ENCODE measurements around the gene PRPF6. TPM values are rescaled to one million over a fixed set of nuclear protein-coding genes. Genes with fewer than 3 reads are reported as not detected.

The PRPF6 gene
- total RNA-seq, 1 donor from 2014 or later = 81.5 TPM

DNA sequence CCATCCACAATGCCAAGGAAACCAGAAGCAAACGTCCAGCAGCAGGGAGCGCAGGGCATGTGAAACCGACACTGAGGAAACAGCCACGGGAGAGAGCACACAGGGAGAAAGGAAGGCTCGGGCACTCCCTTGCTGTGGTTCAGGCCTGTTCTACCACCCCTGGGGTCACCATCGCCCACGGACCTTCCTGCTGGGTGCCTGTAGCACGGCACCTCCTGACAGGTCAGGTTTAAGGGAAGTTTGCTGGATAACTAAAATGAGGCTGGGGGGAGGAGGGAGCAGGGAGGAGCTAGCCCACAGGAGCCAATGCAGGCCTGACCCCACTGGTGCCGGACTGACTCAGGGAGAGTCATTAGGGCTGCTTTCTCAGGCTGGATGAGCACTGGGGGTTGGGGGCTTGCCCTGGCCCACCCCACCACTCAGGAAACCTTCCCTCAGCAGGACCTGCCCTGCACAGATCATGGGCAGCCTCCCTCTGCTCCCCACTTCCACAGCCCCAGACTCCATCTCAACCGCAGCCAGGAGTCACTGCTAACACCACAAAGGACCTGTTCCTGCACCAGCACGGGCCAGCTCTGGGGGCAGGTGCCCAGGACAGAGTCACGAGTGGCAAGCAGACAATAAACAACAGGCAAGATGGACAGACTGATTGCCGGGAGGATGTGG lies 27.0 kb upstream of the PRPF6 start:
- TF ChIP-seq, protein P1, sequence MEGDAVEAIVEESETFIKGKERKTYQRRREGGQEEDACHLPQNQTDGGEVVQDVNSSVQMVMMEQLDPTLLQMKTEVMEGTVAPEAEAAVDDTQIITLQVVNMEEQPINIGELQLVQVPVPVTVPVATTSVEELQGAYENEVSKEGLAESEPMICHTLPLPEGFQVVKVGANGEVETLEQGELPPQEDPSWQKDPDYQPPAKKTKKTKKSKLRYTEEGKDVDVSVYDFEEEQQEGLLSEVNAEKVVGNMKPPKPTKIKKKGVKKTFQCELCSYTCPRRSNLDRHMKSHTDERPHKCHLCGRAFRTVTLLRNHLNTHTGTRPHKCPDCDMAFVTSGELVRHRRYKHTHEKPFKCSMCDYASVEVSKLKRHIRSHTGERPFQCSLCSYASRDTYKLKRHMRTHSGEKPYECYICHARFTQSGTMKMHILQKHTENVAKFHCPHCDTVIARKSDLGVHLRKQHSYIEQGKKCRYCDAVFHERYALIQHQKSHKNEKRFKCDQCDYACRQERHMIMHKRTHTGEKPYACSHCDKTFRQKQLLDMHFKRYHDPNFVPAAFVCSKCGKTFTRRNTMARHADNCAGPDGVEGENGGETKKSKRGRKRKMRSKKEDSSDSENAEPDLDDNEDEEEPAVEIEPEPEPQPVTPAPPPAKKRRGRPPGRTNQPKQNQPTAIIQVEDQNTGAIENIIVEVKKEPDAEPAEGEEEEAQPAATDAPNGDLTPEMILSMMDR (conservative IDR thresholded peaks at IDR 0.05) = no peak
- Mint-ChIP-seq H3K4me1 (peaks cover 29% of the 10 kb centered on the region), H3K27ac (ENCODE audit: unreplicated experiment) (peak overlapping the region; percentile 59), H3K4me3 (peak overlapping the region; percentile 88), H3K9me3 (no peaks in the 10 kb centered on the region), H3K27me3 (ENCODE audit: low read depth) (peaks cover 1% of the 10 kb centered on the region), H3K36me3 (ENCODE audit: low read depth) (no peaks in the 10 kb centered on the region)
- no peak for DNase-seq (ENCODE audit: low read depth, low spot score)

DNA sequence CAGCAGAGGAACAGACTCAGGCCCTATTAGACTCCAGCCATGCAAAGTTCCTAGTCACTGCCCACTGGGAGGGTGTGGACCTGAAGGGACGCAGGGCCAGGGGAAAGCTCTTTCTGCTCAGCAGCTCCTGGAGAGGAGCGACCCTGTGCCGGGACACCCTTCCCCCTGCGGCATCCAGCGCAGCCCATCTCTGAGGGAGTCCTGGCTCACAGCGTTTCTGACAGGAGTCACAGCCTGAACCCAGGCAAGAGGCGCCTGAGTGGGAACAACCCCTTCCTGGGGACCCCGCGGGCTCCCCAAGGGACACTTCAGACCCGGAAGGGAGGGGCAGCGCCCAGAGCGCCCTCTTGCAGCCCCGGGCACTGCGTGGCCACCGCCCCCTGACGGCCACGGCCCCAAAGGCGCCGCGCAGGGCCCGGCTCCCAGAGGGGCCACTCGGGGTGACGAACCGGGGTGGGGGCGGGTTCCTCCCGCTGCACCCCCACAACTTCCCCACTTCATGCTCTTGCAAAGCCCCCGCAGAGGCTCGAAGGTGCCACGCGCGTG lies 25.6 kb upstream of the PRPF6 start:
- DNase-seq (ENCODE audit: low read depth, low spot score) = peak; percentile 36
- H3K9me3 Mint-ChIP-seq = no peaks in the 10 kb centered on the region
- no peak overlapping the region for H3K27ac Mint-ChIP-seq (ENCODE audit: unreplicated experiment)
- peak overlapping the region; percentile 88 for H3K4me3 Mint-ChIP-seq
- no peaks in the 10 kb centered on the region for H3K36me3 Mint-ChIP-seq (ENCODE audit: low read depth)
- TF ChIP-seq, protein P1 (conservative IDR thresholded peaks at IDR 0.05) = peak; percentile 47
- H3K4me1 Mint-ChIP-seq = peaks cover 17% of the 10 kb centered on the region
- H3K27me3 Mint-ChIP-seq (ENCODE audit: low read depth) = no peaks in the 10 kb centered on the region

DNA sequence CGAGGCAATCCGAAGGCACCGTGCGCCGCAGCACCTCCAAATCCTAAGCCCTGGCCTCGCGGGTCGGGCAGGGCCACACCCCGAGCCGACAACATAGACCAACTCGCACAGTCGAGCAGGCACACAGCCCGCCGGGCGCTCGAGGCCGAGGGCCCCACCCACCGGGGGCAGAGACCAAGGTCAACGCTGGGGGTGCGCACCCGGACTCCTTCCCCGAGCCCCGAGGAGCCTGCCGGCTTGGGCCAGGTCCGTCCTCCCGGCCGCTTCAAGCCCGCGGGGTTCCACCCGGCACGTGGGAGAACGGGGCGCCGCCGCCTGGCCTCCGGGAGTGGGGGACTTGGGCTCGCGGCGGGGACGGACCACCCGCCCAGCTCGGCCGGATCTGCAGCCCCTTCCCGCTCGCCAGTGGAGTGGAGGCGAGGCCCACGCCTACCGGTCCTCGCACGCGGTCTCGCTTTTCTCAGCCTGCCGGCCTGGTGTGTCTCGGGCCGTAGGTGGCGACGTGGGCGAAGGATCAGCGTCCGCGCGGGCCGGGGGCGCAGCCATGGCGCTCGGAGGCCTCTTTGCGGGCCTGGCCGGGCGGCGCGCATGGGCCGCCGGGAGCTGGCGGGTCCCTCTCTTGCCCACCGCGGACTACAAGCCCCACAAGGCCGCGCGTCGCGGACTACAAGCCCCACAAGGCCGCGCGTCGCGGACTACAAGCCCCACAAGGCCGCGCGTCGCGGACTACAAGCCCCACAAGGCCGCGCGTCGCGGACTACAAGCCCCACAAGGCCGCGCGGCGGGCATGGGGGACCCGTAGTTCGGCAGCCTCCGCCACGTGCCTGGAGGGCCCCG lies 24.9 kb upstream of the PRPF6 start, which contains the start of gene UCKL1:
Gene UCKL1, minus strand, starts transcription at position 590 of the 837 bp plus-strand sequence. Its CDS starts 44 bp downstream, at position 546.
- Mint-ChIP-seq H3K4me3 (peak within 1 kb of the TSS; percentile 93), H3K27ac (ENCODE audit: unreplicated experiment) (peak within 1 kb of the TSS; percentile 71), H3K27me3 (ENCODE audit: low read depth) (no peaks in the 10 kb centered on the region), H3K9me3 (no peaks in the 10 kb centered on the region), H3K4me1 (peaks cover 17% of the 10 kb centered on the region), H3K36me3 (ENCODE audit: low read depth) (no peaks in the 10 kb centered on the region)
- DNase-seq (ENCODE audit: low read depth, low spot score) = peak; percentile 76
- TF ChIP-seq, protein P1 (conservative IDR thresholded peaks at IDR 0.05) = peak; percentile 9

DNA sequence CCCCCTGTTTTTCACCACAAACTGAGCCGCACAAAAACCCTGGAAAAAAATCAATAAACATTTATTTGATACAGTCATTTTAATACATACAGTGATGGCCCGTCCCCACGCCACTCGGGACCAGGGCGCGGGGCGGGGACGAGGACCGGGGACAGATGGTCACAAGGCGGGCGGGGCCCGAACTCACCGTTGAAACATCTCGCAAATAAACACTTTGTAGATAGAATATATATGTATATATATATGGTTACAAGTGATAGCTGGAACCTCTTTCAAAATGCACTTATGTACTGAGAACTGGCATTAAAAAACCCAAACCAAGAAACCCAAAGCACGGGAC lies 24.3 kb upstream of the PRPF6 start:
- H3K9me3 Mint-ChIP-seq = no peaks in the 10 kb centered on the region
- peaks cover 17% of the 10 kb centered on the region for H3K4me1 Mint-ChIP-seq
- peak overlapping the region; percentile 57 for H3K27ac Mint-ChIP-seq (ENCODE audit: unreplicated experiment)

DNA sequence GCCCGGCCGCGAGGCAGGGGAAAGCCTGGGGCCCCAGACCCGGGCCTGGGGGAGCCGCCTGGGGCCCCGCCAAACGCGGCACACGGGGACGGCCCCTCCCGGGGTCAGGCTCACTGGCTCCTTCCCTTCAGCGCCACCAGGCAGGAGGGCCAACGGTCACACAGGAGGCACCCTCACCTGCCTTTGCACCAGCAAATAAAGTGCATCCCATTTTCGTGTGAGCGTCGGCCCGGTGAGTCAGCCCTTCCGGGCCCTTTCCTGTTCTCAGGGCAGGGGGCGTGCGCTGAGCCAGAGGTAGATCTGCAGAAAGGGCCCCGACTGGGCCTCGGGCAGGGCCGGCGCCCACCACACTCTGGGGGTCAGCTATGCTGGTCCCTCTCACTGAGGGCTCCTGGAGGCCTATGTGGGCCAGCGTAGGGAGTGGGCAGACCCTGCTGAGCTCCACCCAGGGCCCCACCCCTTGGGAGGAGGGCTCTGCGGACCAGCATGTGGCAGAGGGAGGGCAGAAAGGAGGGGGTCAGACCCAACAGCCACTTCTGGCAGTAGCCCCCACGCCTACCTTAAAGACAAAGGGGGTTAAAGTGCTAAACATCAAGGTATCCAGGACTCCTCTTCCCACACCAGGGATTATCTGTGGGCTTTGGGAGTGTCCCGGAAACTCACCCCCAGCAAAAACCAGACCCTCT lies 23.8 kb upstream of the PRPF6 start:
- Mint-ChIP-seq H3K4me3 (peak overlapping the region; percentile 84), H3K27ac (ENCODE audit: unreplicated experiment) (no peak overlapping the region), H3K36me3 (ENCODE audit: low read depth) (no peaks in the 10 kb centered on the region), H3K4me1 (peaks cover 17% of the 10 kb centered on the region), H3K9me3 (no peaks in the 10 kb centered on the region), H3K27me3 (ENCODE audit: low read depth) (no peaks in the 10 kb centered on the region)
- TF ChIP-seq, protein P1 (conservative IDR thresholded peaks at IDR 0.05) = no peak
- DNase-seq (ENCODE audit: low read depth, low spot score) = peak; percentile 45

More for the DNA sequence above, 24.3 kb upstream of the PRPF6 start:
- Mint-ChIP-seq H3K4me3 (peak overlapping the region; percentile 93), H3K27me3 (ENCODE audit: low read depth) (no peaks in the 10 kb centered on the region), H3K36me3 (ENCODE audit: low read depth) (no peaks in the 10 kb centered on the region)
- TF ChIP-seq, protein P1 (conservative IDR thresholded peaks at IDR 0.05) = no peak
- no peak for DNase-seq (ENCODE audit: low read depth, low spot score)

All from neural crest cell (in vitro differentiated cells).